SU-DHL-6 (cell line): ENCODE measurements around the gene GRN.

Experiments
- EZH2phosphoT487 ChIP-seq: fragments of 200-600 bp; sonication (generic), shearing (Covaris generic); conservative IDR thresholded peaks from 2 replicates; pipeline ENCODE4 v1.6.1; 2018; ENCODE audit warnings: mild to moderate bottlenecking, antibody characterized with exemption, low read length, moderate library complexity, mixed read lengths
- TF ChIP-seq, protein P1 (sequence below): fragments of 200-600 bp; sonication (generic); IDR thresholded peaks from one replicate; pipeline ENCODE4 v1.5.1; 2017; ENCODE audit warnings: antibody characterized with exemption, mild to moderate bottlenecking, low read length, moderate library complexity; ENCODE audit not compliant: insufficient read depth, poor library complexity, severe bottlenecking

DNA sequence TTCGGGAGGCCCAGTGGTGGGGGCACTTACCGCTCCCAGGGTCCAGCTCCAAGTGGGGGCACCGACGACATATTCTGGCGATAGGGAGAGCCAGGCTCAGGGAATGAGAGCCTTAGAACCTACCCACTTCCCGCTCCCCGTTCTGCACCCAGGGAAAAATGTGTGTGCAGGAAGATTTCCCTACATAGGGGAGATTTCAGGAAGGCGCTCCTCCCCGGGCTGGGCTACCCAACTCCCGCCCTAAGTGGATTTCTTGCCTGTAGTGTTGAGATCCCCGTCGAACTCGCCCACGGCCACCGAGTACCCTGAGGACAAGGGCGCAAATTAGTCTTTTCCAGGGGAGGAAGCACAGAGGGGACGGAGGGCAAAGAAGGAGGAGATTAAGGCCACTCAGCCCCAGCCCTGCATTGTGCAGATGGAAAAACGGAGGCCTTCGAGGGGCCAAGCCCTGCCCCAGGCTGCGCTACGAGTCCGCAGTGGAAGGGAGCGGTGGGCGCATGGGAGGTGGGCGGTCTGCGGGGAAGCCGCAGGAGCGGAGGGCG, 39.2 kb downstream of the GRN start:
- TF ChIP-seq EZH2phosphoT487, result no peak
- TF ChIP-seq, protein P1, sequence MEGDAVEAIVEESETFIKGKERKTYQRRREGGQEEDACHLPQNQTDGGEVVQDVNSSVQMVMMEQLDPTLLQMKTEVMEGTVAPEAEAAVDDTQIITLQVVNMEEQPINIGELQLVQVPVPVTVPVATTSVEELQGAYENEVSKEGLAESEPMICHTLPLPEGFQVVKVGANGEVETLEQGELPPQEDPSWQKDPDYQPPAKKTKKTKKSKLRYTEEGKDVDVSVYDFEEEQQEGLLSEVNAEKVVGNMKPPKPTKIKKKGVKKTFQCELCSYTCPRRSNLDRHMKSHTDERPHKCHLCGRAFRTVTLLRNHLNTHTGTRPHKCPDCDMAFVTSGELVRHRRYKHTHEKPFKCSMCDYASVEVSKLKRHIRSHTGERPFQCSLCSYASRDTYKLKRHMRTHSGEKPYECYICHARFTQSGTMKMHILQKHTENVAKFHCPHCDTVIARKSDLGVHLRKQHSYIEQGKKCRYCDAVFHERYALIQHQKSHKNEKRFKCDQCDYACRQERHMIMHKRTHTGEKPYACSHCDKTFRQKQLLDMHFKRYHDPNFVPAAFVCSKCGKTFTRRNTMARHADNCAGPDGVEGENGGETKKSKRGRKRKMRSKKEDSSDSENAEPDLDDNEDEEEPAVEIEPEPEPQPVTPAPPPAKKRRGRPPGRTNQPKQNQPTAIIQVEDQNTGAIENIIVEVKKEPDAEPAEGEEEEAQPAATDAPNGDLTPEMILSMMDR, result no peak
